K562 (cell line): ENCODE data around the gene SAE1. TPM values are rescaled to one million over a fixed set of nuclear protein-coding genes. Genes with fewer than 3 reads are reported as not detected.
A peak's percentile ranks its signal among the peaks of the same experiment; 100 is the strongest.

ENCODE experiments used
- ARID4B ChIP-seq: sonication (generic); formaldehyde crosslinking; IDR thresholded peaks from 2 replicates; pipeline ENCODE4 v1.8.0; 2022; ENCODE audit warnings: mild to moderate bottlenecking, missing genetic modification reagents
- CC2D1A ChIP-seq: fragments of 450-650 bp; IDR thresholded peaks from 2 replicates; pipeline ENCODE4 v1.6.1; 2017; ENCODE audit warnings: mild to moderate bottlenecking
- CHCHD3 ChIP-seq: fragments of 250-450 bp; sonication (Bioruptor Pico); IDR thresholded peaks from 2 replicates; pipeline ENCODE4 v2.1.2; 2022; ENCODE audit warnings: mild to moderate bottlenecking
- CHD2 ChIP-seq: IDR thresholded peaks from 2 replicates; pipeline ENCODE4 v1.6.1; 2011; ENCODE audit warnings: low read depth, low read length
- ELF4 ChIP-seq: fragments of 450-650 bp; formaldehyde crosslinking; IDR thresholded peaks from 2 replicates; pipeline ENCODE4 v1.4.0; 2022; ENCODE audit warnings: missing genetic modification characterization
- FOXA1 ChIP-seq: fragments of 450-650 bp; IDR thresholded peaks from 2 replicates; pipeline ENCODE4 v1.6.1; 2016; ENCODE audit warnings: mild to moderate bottlenecking, borderline replicate concordance
- FOXJ2 ChIP-seq: fragments of 200-800 bp; sonication (Bioruptor generic); IDR thresholded peaks from 2 replicates; pipeline ENCODE4 v1.6.1; 2016; ENCODE audit warnings: missing genetic modification characterization, missing compliant biosample characterization
- FOXP4 ChIP-seq: sonication (generic); formaldehyde crosslinking; IDR thresholded peaks from 2 replicates; pipeline ENCODE4 v1.8.0; 2022; ENCODE audit warnings: mild to moderate bottlenecking, missing genetic modification reagents, borderline replicate concordance
- KHSRP ChIP-seq: fragments of 450-650 bp; IDR thresholded peaks from 2 replicates; pipeline ENCODE4 v1.6.1; 2017
- PHB2 ChIP-seq: fragments of 450-650 bp; IDR thresholded peaks from 2 replicates; pipeline ENCODE4 v1.6.1; 2017; ENCODE audit warnings: low read depth
- PRMT5 ChIP-seq: sonication (generic); formaldehyde crosslinking; IDR thresholded peaks from 2 replicates; pipeline ENCODE4 v1.5.0; 2020; ENCODE audit warnings: missing genetic modification reagents
- RNF2 ChIP-seq: sonication (generic); IDR thresholded peaks from 2 replicates; pipeline ENCODE4 v1.6.1; 2016
- RUNX1 ChIP-seq: sonication (generic); IDR thresholded peaks from 2 replicates; pipeline ENCODE4 v1.6.1; 2016; ENCODE audit warnings: antibody characterized with exemption, low read depth
- TAF7 ChIP-seq: fragments of 450-650 bp; IDR thresholded peaks from 2 replicates; pipeline ENCODE4 v1.6.1; 2016; ENCODE audit warnings: missing genetic modification characterization, missing compliant biosample characterization
- TBL1XR1 ChIP-seq, 2 experiments: IDR thresholded peaks; 2 replicates each; pipeline ENCODE4 v1.6.1; 2012; ENCODE audit warnings: improper control_type of control experiment in 2 of 2, low read length in 2 of 2, mild to moderate bottlenecking in 1 of 2
- WHSC1 ChIP-seq: IDR thresholded peaks from one replicate; pipeline ENCODE4 v1.6.1; 2012; ENCODE audit warnings: low read length, control low read depth, inconsistent platforms
- XRCC3 ChIP-seq: fragments of 450-650 bp; IDR thresholded peaks from 2 replicates; pipeline ENCODE4 v1.6.1; 2017; ENCODE audit warnings: mild to moderate bottlenecking, moderate library complexity
- ZKSCAN1 ChIP-seq: fragments of 150-350 bp; IDR thresholded peaks from 2 replicates; pipeline ENCODE4 v1.6.1; 2016; ENCODE audit warnings: low read depth, low read length
- ZNF551 ChIP-seq: fragments of 250-450 bp; sonication (Bioruptor Pico); IDR thresholded peaks from 2 replicates; pipeline ENCODE4 v1.5.0; 2021; ENCODE audit warnings: mild to moderate bottlenecking, moderate library complexity
- ZNF586 ChIP-seq: fragments of 450-650 bp; formaldehyde crosslinking; conservative IDR thresholded peaks from 2 replicates; pipeline ENCODE4 v1.4.0; 2020; ENCODE audit warnings: mild to moderate bottlenecking, moderate library complexity
- polyA plus RNA-seq, 8 experiments: library from polyadenylated mRNA; depleted of rRNA in 4 of 8; stranded (reverse) in 5 of 8; unstranded in 3 of 8; fragments of >200 nt; fragmentation: Nextera tagmentation in 2 of 8; fragmentation: Illumina TruSeq in 1 of 8; extraction: Ambion mirVana in 2 of 8; extraction: Trizol in 1 of 8; gene quantifications; 2 replicates each; pipeline versions ENCODE4 v1.2.1 to v1.2.3, GENCODE V29; 2011 to 2014; ENCODE audit warnings: inconsistent platforms in 1 of 8, missing spikeins in 1 of 8
- total RNA-seq, 7 experiments: library from RNA; depleted of rRNA in 6 of 7; stranded (reverse); fragments of >200 nt in 6 of 7; fragmentation: Illumina TruSeq in 2 of 7; extraction: Trizol in 2 of 7; gene quantifications; 2 replicates each; pipeline versions ENCODE4 v1.2.1 to v1.2.3, GENCODE V29; 2011 to 2021; ENCODE audit warnings: low replicate concordance in 1 of 7

SAE1 gene
- total and polyA plus RNA-seq, 9 of the 15 experiments (the other 6 are each of a cell fraction or from before 2014, with no cell fraction given) = 82.8 to 299 (median 217) TPM

GRCh38 chr19:47241919-47242577, 111.4 kb downstream of the SAE1 start (continued):
- no peak for TF ChIP-seq CHD2
- TF ChIP-seq ZNF586 (CRISPR knock-in tag) = no peak
- TF ChIP-seq CC2D1A = no peak
- TF ChIP-seq TAF7 (tag) = no peak
- no peak for TF ChIP-seq XRCC3
- TF ChIP-seq WHSC1 = no peak
- no peak for TF ChIP-seq ELF4 (CRISPR knock-in tag)
- TF ChIP-seq ZNF551 = no peak
- no peak for TF ChIP-seq ZKSCAN1
- no peak for TF ChIP-seq FOXA1
- TF ChIP-seq RUNX1 = no peak
- TF ChIP-seq RNF2 = no peak
- no peak for TF ChIP-seq TBL1XR1 (IDR thresholded peaks at IDR 0.05; ENCODE audit: low read length in 2 of 2)
- TF ChIP-seq PRMT5 = no peak
- peak; percentile 62; the same call in 1 of the 2 replicates for TF ChIP-seq ARID4B (CRISPR knock-in tag)
- TF ChIP-seq CHCHD3 (CRISPR knock-in tag) = no peak
- TF ChIP-seq FOXJ2 (tag) = no peak
- no peak for TF ChIP-seq PHB2
- no peak; the same call in 1 of the 2 replicates for TF ChIP-seq FOXP4 (CRISPR knock-in tag)
- no peak for TF ChIP-seq KHSRP
